Ishikawa (cell line): Measurements from ENCODE around the gene ASMTL.

Experiments used
- CEBPB ChIP-seq: IDR thresholded peaks from 2 replicates; pipeline ENCODE4 v1.6.1; 2012
- CREB1 ChIP-seq: IDR thresholded peaks from 2 replicates; pipeline ENCODE4 v1.6.1; 2012; ENCODE audit warnings: low read depth
- EP300 ChIP-seq: IDR thresholded peaks from 2 replicates; pipeline ENCODE4 v1.6.1; 2012; ENCODE audit warnings: borderline replicate concordance
- FOXM1 ChIP-seq: IDR thresholded peaks from 2 replicates; pipeline ENCODE4 v1.6.1; 2012; ENCODE audit warnings: low read depth, borderline replicate concordance
- MAX ChIP-seq: IDR thresholded peaks from 2 replicates; pipeline ENCODE4 v1.6.1; 2012
- RAD21 ChIP-seq: IDR thresholded peaks from 2 replicates; pipeline ENCODE4 v1.6.1; 2012; ENCODE audit warnings: low read depth
- TAF1 ChIP-seq: IDR thresholded peaks from 2 replicates; pipeline ENCODE4 v1.6.1; 2012; ENCODE audit warnings: low read depth, mild to moderate bottlenecking
- TCF12 ChIP-seq: IDR thresholded peaks from 2 replicates; pipeline ENCODE4 v1.6.1; 2012; ENCODE audit warnings: low read depth
- TEAD4 ChIP-seq: IDR thresholded peaks from 2 replicates; pipeline ENCODE4 v1.6.1; 2012
- YY1 ChIP-seq: IDR thresholded peaks from 2 replicates; pipeline ENCODE4 v1.6.1; 2012; ENCODE audit warnings: low read depth
- ZBTB7A ChIP-seq: IDR thresholded peaks from 2 replicates; pipeline ENCODE4 v1.6.1; 2012; ENCODE audit warnings: low read depth
- TF ChIP-seq, protein P1 (sequence below): IDR thresholded peaks from 2 replicates; pipeline ENCODE4 v1.6.1; 2012; ENCODE audit warnings: low read depth, mild to moderate bottlenecking

- TF ChIP-seq YY1 (no peak), EP300 (no peak), TAF1 (no peak), RAD21 (no peak), TEAD4 (no peak), CEBPB (no peak), MAX (no peak), CREB1 (no peak), FOXM1 (no peak), TCF12 (no peak), ZBTB7A (no peak)
- TF ChIP-seq, protein P1, sequence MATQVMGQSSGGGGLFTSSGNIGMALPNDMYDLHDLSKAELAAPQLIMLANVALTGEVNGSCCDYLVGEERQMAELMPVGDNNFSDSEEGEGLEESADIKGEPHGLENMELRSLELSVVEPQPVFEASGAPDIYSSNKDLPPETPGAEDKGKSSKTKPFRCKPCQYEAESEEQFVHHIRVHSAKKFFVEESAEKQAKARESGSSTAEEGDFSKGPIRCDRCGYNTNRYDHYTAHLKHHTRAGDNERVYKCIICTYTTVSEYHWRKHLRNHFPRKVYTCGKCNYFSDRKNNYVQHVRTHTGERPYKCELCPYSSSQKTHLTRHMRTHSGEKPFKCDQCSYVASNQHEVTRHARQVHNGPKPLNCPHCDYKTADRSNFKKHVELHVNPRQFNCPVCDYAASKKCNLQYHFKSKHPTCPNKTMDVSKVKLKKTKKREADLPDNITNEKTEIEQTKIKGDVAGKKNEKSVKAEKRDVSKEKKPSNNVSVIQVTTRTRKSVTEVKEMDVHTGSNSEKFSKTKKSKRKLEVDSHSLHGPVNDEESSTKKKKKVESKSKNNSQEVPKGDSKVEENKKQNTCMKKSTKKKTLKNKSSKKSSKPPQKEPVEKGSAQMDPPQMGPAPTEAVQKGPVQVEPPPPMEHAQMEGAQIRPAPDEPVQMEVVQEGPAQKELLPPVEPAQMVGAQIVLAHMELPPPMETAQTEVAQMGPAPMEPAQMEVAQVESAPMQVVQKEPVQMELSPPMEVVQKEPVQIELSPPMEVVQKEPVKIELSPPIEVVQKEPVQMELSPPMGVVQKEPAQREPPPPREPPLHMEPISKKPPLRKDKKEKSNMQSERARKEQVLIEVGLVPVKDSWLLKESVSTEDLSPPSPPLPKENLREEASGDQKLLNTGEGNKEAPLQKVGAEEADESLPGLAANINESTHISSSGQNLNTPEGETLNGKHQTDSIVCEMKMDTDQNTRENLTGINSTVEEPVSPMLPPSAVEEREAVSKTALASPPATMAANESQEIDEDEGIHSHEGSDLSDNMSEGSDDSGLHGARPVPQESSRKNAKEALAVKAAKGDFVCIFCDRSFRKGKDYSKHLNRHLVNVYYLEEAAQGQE = no peak
Measured at GRCh38 chrX:1462596-1463251, 10.0 kb upstream of the ASMTL start.
